MM.1S (cell line): ENCODE data around the gene MAP3K15.

Experiments
- DNase-seq: peaks from one replicate; pipeline ENCODE4 v3.0.0-alpha.2; 2015
- H2AFZ ChIP-seq: fragments of 300-600 bp; sonication (generic); 2 replicates; pipeline ENCODE4 v1.6.0; 2016; ENCODE audit warnings: antibody characterized with exemption, low read length
- H3F3A ChIP-seq: fragments of 300-600 bp; sonication (generic); 2 replicates; pipeline ENCODE4 v1.6.1; 2016; ENCODE audit warnings: mild to moderate bottlenecking, antibody characterized with exemption, low read length, moderate library complexity, mixed read lengths; ENCODE audit not compliant: insufficient read depth
- H3K27ac ChIP-seq: fragments of 300-600 bp; sonication (generic); 2 replicates; pipeline ENCODE4 v1.5.1; 2016; ENCODE audit warnings: mild to moderate bottlenecking, low read length
- H3K27me3 ChIP-seq: fragments of 300-600 bp; sonication (generic); replicated peaks from 2 replicates; pipeline ENCODE4 v1.6.0; 2016; ENCODE audit warnings: low read length; ENCODE audit not compliant: insufficient read depth
- H3K36me3 ChIP-seq: fragments of 300-600 bp; sonication (generic); replicated peaks from 2 replicates; pipeline ENCODE4 v1.6.1; 2016; ENCODE audit warnings: mild to moderate bottlenecking, low read length, mixed read lengths; ENCODE audit not compliant: insufficient read depth
- H3K4me1 ChIP-seq: fragments of 300-600 bp; sonication (generic); 2 replicates; pipeline ENCODE4 v1.6.1; 2016; ENCODE audit warnings: low read length, mixed read lengths
- H3K4me2 ChIP-seq: fragments of 300-600 bp; sonication (generic); 2 replicates; pipeline ENCODE4 v1.6.0; 2016; ENCODE audit warnings: low read depth, low read length
- H3K4me3 ChIP-seq: fragments of 300-600 bp; sonication (generic); 2 replicates; pipeline ENCODE4 v1.5.1; 2016; ENCODE audit warnings: low read length, mixed read lengths
- H3K79me2 ChIP-seq: fragments of 300-600 bp; sonication (generic); 2 replicates; pipeline ENCODE4 v1.6.1; 2016; ENCODE audit warnings: mixed run types, low read length, mixed read lengths
- H3K9ac ChIP-seq: fragments of 300-600 bp; sonication (generic); 2 replicates; pipeline ENCODE4 v1.6.1; 2016; ENCODE audit warnings: low read length, mixed read lengths
- H3K9me2 ChIP-seq: fragments of 300-600 bp; sonication (generic); replicated peaks from 2 replicates; pipeline ENCODE4 v1.6.1; 2016; ENCODE audit warnings: mild to moderate bottlenecking, low read length, mixed read lengths; ENCODE audit not compliant: insufficient read depth
- H3K9me3 ChIP-seq: fragments of 300-600 bp; sonication (generic); replicated peaks from 2 replicates; pipeline ENCODE4 v1.6.1; 2016; ENCODE audit warnings: mild to moderate bottlenecking, low read length, mixed read lengths; ENCODE audit not compliant: insufficient read depth
- H4K20me1 ChIP-seq: fragments of 300-600 bp; sonication (generic); 2 replicates; pipeline ENCODE4 v1.6.1; 2016; ENCODE audit warnings: mild to moderate bottlenecking, low read length, moderate library complexity, mixed read lengths; ENCODE audit not compliant: insufficient read depth
- EZH2 ChIP-seq: fragments of 300-600 bp; sonication (generic); optimal IDR thresholded peaks from 2 replicates; pipeline ENCODE3; 2017; ENCODE audit warnings: low read depth, mild to moderate bottlenecking, antibody characterized with exemption, low read length, mixed read lengths
- EZH2phosphoT487 ChIP-seq: fragments of 300-600 bp; sonication (generic); IDR thresholded peaks from 2 replicates; pipeline ENCODE4 v1.6.1; 2018; ENCODE audit warnings: antibody characterized with exemption, low read length
- TF ChIP-seq, protein P1 (sequence below): fragments of 300-600 bp; sonication (generic); IDR thresholded peaks from 2 replicates; pipeline ENCODE4 v1.5.1; 2016; ENCODE audit warnings: antibody characterized with exemption, low read length, mixed read lengths

The MAP3K15 gene

DNA sequence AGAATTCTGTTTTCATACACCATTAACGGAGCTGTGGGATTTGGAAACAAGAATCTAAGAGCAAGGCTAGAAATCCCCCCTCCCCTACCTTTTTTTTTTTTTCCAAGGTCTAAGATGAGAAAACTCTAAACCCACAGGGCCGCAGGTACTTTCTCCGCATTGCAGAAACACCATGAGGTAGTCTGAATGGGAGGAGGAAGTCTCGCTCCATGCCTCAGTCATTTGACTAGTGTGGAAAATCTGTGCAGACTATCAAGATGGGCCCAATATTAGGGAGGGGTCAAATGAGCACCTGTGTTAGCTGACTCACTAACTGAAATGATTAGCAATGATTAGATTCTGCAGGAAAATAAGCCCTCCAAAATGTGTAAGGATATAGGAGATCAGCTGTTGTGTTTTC is 40.9 kb upstream of the MAP3K15 start:
- no peak overlapping the region for H3K4me3 ChIP-seq
- no peaks in the 10 kb centered on the region for H3K27me3 ChIP-seq
- no peaks in the 10 kb centered on the region for H4K20me1 ChIP-seq
- H3K9ac ChIP-seq = no peak overlapping the region
- H3K79me2 ChIP-seq = no peaks in the 10 kb centered on the region
- no peaks in the 10 kb centered on the region for H3K4me1 ChIP-seq
- no peak overlapping the region for H3K27ac ChIP-seq
- no peaks in the 10 kb centered on the region for H3K9me3 ChIP-seq
- H3K36me3 ChIP-seq = no peaks in the 10 kb centered on the region
- H3K9me2 ChIP-seq = no peaks in the 10 kb centered on the region
- H3K4me2 ChIP-seq = no peak overlapping the region
- H3F3A ChIP-seq = no peaks in the 10 kb centered on the region
- H2AFZ ChIP-seq = no peak overlapping the region
- TF ChIP-seq, protein P1, sequence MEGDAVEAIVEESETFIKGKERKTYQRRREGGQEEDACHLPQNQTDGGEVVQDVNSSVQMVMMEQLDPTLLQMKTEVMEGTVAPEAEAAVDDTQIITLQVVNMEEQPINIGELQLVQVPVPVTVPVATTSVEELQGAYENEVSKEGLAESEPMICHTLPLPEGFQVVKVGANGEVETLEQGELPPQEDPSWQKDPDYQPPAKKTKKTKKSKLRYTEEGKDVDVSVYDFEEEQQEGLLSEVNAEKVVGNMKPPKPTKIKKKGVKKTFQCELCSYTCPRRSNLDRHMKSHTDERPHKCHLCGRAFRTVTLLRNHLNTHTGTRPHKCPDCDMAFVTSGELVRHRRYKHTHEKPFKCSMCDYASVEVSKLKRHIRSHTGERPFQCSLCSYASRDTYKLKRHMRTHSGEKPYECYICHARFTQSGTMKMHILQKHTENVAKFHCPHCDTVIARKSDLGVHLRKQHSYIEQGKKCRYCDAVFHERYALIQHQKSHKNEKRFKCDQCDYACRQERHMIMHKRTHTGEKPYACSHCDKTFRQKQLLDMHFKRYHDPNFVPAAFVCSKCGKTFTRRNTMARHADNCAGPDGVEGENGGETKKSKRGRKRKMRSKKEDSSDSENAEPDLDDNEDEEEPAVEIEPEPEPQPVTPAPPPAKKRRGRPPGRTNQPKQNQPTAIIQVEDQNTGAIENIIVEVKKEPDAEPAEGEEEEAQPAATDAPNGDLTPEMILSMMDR = no peak
- TF ChIP-seq EZH2phosphoT487 = no peak
- no peak for TF ChIP-seq EZH2
- no peak for DNase-seq

DNA sequence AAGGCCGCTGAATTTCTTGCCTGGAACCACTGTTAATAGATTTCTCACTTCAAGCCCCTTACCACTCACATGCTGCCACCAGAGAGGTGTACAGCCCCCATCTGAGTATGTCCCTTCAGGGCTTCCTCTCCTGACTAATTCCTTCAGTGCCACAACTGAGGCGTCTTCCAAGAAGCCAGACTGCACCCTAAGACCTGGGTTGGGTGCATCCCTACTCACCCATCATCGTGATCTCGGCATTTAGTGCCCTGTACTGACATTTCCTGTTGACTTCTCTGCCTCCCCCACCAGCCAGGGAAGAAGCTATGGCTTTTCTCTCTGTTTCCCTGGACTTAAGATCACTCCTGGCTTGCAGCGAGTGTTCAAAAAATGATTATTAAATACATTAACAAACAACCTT is 40.4 kb upstream of the MAP3K15 start:
- Histone ChIP-seq H3K79me2 (no peaks in the 10 kb centered on the region), H3K4me3 (no peak overlapping the region), H3K36me3 (no peaks in the 10 kb centered on the region), H3K9me2 (no peaks in the 10 kb centered on the region), H3F3A (no peaks in the 10 kb centered on the region), H4K20me1 (no peaks in the 10 kb centered on the region), H3K4me1 (no peaks in the 10 kb centered on the region), H3K27me3 (no peaks in the 10 kb centered on the region), H3K27ac (no peak overlapping the region), H3K9me3 (no peaks in the 10 kb centered on the region), H3K9ac (no peak overlapping the region), H2AFZ (no peak overlapping the region), H3K4me2 (no peak overlapping the region)
- no peak for TF ChIP-seq EZH2phosphoT487
- no peak for DNase-seq

DNA sequence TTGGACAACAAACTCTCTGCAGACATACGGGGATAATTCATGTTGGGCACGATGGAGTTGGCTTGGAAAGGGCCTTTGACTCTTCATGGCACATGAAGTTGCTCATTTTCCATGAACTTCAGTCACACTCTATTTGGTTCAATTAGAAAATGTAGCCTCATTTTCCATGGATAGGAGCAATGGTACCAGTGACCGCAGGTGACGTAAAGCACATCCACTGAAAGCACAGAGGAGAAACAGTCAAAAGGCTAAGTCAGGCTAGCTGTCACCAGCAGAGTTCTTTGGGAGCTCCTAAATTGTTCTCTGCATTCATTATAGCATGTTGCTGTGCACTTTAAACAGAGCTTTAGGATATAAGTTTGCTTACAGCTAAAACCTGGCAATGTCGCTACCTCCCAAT is 39.9 kb upstream of the MAP3K15 start:
- H2AFZ ChIP-seq = no peak overlapping the region
- H3K9ac ChIP-seq = no peak overlapping the region
- no peak overlapping the region for H3K4me2 ChIP-seq
- no peaks in the 10 kb centered on the region for H3K9me2 ChIP-seq
- no peak for DNase-seq
- H3K36me3 ChIP-seq = no peaks in the 10 kb centered on the region
- TF ChIP-seq EZH2phosphoT487 = no peak
- TF ChIP-seq, protein P1 = no peak
- no peak overlapping the region for H3K27ac ChIP-seq
- H3K27me3 ChIP-seq = no peaks in the 10 kb centered on the region
- no peaks in the 10 kb centered on the region for H3K9me3 ChIP-seq
- H4K20me1 ChIP-seq = no peaks in the 10 kb centered on the region
- no peak overlapping the region for H3K4me3 ChIP-seq
- no peaks in the 10 kb centered on the region for H3K4me1 ChIP-seq
- no peaks in the 10 kb centered on the region for H3K79me2 ChIP-seq
- no peaks in the 10 kb centered on the region for H3F3A ChIP-seq

DNA sequence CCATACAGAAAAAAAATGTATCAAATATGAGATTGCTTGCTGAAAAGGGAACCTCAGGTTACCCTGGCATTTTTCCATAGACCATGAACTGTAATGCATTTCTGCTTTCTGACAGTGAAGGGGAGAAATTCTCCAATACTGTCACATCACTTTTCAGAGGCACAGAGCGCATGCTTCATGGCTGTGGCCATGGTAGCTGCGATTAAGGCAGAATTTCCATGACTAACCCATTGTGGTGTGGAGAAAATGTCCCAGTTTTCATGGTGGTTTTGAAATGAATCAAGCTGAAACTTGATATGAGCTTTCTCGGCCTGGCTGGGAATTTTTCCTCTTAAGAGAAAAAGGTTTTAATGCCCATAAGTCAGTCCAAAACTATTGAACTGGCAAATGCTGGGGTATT is 39.5 kb upstream of the MAP3K15 start:
- no peaks in the 10 kb centered on the region for H3K9me3 ChIP-seq
- no peaks in the 10 kb centered on the region for H3K36me3 ChIP-seq
- no peak overlapping the region for H2AFZ ChIP-seq
- no peaks in the 10 kb centered on the region for H3K79me2 ChIP-seq
- no peak overlapping the region for H3K27ac ChIP-seq
- H3K27me3 ChIP-seq = no peaks in the 10 kb centered on the region
- H4K20me1 ChIP-seq = no peaks in the 10 kb centered on the region
- TF ChIP-seq, protein P1 = no peak
- TF ChIP-seq EZH2 = no peak
- no peak for TF ChIP-seq EZH2phosphoT487
- H3F3A ChIP-seq = no peaks in the 10 kb centered on the region
- H3K4me1 ChIP-seq = no peaks in the 10 kb centered on the region
- no peak overlapping the region for H3K9ac ChIP-seq
- H3K9me2 ChIP-seq = no peaks in the 10 kb centered on the region
- DNase-seq = no peak
- no peak overlapping the region for H3K4me3 ChIP-seq
- no peak overlapping the region for H3K4me2 ChIP-seq
